KOPT-K1 (cell line): ENCODE data around the gene EIF3D.

ENCODE experiments used
- H3K27ac ChIP-seq: fragments of 200-600 bp; sonication (generic); 2 replicates; pipeline ENCODE4 v1.5.1; 2016; ENCODE audit warnings: antibody characterized with exemption, mild to moderate bottlenecking, low read depth, low read length; ENCODE audit not compliant: poor library complexity, severe bottlenecking
- H3K36me3 ChIP-seq: fragments of 200-600 bp; sonication (generic); 2 replicates; pipeline ENCODE4 v1.5.1; 2017; ENCODE audit warnings: antibody characterized with exemption, mild to moderate bottlenecking, low read length, moderate library complexity; ENCODE audit not compliant: insufficient read depth
- H3K9me3 ChIP-seq: fragments of 200-600 bp; sonication (generic); 2 replicates; pipeline ENCODE4 v1.5.1; 2017; ENCODE audit warnings: antibody characterized with exemption, low read length, mild to moderate bottlenecking; ENCODE audit not compliant: insufficient read depth, poor library complexity, severe bottlenecking

The EIF3D gene

DNA sequence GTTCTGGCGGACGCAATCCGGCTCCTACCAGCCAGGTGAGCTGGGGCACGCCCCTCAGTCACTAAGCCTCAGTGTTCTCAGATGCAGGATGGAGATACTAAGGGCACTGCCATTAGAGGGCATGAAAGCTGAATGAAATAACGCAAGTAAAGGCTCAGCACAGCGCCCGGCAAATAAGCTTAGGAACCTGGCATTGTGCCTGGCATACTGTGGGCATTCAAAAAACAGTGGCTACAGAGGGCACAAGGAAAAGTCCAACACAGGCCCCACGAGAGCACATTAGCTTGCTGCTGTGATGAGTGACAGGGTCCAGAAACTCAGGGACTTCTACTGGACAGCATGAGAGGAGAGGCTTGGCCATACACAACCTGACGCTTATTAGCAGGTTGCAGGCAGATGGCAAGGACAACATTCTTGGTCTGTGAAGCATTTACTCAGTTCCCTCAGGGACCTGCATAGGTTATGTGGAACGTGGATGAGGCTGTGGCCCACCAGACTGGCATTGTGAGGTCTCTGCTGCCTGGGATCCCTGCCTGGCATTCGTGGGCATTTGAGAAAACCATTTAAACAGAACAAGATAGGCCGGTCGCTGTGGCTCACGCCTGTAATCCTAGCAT, 59.8 kb downstream of the EIF3D start:
- Histone ChIP-seq H3K36me3 (peaks cover 68% of the 10 kb centered on the region), H3K27ac (no peak overlapping the region)

DNA sequence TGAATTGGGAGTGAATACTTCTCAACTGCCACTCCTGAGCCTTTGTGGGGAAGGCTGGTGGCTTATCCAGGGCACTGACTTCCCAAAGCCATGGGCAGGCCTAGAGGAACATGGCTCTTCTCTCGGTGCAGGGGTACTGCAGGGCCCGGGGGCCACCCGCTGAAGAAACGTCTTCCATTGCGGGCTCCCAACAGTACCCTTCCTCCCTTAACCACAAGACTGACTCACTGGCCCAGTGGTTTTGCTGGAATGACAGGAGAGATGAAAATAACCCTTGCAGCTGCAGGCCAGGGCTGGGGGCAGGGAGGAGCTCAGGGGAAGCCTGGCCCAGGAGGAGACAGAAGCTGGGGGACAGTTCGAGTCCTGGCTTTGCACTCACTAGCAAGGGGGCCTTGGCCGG, 61.0 kb downstream of the EIF3D start:
- H3K9me3 ChIP-seq, result no peaks in the 10 kb centered on the region
- H3K36me3 ChIP-seq, result peaks cover 56% of the 10 kb centered on the region
- peak overlapping the region; percentile 19 for H3K27ac ChIP-seq

More for the DNA sequence above, 59.8 kb downstream of the EIF3D start:
- no peaks in the 10 kb centered on the region for H3K9me3 ChIP-seq

DNA sequence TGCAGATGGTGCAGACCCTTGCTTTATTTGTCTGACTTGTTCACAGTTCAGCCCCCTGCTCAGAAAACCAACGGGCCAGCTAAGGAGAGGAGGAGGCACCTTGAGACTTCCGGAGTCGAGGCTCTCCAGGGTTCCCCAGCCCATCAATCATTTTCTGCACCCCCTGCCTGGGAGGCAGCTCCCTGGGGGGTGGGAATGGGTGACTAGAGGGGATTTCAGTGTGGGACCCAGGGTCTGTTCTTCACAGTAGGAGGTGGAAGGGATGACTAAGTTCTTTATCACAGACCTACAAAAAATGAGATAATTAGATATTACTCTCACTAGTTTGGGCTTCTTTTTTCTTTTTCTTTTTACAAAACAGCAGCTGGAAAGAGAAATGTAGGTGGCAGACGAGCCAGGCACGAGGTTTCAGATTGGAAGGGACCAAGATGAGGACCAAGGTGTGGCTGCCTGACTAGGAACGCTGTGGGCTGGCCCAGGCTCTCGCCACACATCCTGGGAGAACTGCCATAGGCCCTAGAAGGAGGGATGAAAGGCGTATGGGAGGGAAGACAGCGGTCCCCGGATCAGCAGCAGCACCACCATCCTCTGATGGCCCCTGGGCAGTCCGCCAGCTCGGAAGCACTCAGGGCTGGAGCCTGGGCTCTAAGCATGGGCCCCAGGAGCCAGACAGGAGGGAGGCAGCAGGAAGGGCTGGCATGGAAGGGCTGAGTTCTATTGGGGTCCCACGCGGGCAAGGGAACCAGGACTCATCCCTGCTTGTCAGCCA, 61.7 kb downstream of the EIF3D start:
- peaks cover 49% of the 10 kb centered on the region for H3K36me3 ChIP-seq
- H3K9me3 ChIP-seq, result no peaks in the 10 kb centered on the region
- no peak overlapping the region for H3K27ac ChIP-seq

DNA sequence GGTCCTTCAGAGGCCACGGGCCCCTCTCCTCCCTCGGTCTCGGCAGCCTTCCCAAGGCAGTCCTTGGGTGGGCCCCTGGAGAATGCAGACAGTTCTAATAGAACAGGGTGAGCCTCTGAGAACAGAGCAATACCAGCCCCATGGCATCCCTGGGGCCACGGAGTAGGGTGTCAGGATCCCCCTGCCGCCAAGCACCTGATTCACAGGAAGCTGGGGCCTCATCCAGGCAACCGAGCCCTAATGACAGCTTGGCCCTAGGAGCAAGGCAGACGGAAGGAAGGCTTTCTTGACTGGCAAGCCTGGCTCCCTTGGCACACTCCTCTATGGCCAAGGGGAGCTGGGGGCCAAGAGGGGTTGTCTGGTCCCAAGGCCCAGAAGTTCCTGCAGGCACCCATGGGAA, 62.7 kb downstream of the EIF3D start:
- Histone ChIP-seq H3K9me3 (no peaks in the 10 kb centered on the region), H3K27ac (no peak overlapping the region), H3K36me3 (peaks cover 40% of the 10 kb centered on the region)

DNA sequence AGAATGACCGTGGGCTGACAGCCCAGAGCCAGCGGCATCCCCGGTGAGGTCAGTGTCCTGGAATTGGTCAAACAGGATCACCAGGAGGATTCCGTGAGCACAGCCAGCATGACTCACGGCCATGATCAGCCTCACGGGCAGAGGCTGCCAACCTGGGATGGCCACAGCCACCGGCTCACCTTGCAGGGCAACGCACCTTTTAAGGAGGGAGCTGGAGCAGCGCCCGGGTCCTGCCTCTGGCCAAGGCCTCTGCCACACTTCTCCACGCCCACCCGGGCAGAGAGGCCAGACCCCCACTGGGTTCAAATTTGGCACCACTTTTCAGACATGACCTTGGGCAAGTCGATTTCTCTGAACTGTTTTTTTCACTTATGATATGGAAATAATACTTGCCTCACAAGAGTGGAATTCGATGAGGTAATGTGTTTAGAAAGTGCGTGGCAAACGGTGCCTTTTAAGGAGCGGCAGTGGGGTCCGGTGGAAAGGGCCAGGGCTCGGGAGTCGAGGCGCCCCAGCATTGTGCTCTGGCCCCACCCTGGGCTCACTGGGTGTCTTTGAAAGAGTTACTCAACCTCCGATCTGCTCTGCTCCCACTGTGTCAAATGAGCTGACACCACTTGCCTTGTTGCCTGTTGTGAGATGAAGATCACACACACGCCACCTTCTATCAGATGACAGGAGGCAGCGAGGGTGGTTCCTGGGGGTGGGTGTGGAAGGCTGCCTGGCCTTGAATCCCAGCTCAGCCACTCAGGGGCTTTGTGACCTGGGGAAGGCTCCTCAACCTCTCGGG, 63.5 kb downstream of the EIF3D start:
- H3K27ac ChIP-seq, result no peak overlapping the region
- H3K36me3 ChIP-seq, result peaks cover 33% of the 10 kb centered on the region
- no peaks in the 10 kb centered on the region for H3K9me3 ChIP-seq

DNA sequence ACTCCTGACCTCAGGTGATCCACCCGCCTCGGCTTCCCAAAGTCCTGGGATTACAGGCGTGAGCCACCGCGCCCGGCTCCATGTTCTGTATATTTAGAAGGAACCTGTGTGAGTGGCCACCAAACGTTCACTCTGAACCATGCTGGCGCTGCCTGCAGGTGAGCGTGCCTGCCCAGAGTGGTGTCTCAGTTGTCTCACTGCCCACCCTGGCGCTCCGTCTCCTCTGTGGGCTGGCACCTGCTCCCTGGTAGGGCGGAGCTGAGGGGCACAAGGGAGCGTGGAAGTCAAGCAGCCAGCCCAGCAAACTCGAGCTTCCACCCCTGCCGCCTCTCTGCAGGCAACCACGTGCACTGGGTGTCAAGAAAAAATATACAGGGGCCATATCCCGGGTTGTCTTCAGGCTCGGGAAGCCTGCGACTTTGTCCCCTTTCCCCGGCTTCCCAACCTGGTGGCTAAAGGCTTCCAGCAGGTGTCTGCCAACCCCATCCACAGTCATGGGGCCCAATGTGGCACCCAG, 64.2 kb downstream of the EIF3D start:
- H3K27ac ChIP-seq, result no peak overlapping the region
- peaks cover 33% of the 10 kb centered on the region; the same call in 1 of the 2 replicates for H3K36me3 ChIP-seq

DNA sequence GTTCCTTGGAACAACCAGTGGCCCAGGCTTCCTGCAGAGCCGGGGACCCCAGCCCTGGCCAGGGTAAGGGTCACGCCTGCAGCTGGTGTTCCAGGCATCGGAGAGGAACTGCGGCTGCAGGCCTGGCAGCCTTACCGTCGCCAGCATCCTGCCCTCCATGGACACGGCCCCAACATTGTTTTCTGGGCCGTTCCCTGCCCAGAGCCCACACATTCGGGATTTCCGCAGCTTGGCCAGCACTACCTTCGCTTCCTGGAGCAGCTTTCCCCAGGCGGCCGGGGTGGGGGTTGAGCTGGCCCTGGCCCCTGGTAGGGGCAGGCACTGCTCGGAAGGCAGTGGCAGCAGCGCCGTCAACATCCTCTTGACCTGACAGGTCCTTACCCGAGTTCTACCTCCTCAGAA, 65.2 kb downstream of the EIF3D start:
- no peak overlapping the region for H3K27ac ChIP-seq
- peaks cover 27% of the 10 kb centered on the region; the same call in 1 of the 2 replicates for H3K36me3 ChIP-seq
- no peaks in the 10 kb centered on the region for H3K9me3 ChIP-seq

More for the DNA sequence above, 64.2 kb downstream of the EIF3D start:
- H3K9me3 ChIP-seq, result no peaks in the 10 kb centered on the region

DNA sequence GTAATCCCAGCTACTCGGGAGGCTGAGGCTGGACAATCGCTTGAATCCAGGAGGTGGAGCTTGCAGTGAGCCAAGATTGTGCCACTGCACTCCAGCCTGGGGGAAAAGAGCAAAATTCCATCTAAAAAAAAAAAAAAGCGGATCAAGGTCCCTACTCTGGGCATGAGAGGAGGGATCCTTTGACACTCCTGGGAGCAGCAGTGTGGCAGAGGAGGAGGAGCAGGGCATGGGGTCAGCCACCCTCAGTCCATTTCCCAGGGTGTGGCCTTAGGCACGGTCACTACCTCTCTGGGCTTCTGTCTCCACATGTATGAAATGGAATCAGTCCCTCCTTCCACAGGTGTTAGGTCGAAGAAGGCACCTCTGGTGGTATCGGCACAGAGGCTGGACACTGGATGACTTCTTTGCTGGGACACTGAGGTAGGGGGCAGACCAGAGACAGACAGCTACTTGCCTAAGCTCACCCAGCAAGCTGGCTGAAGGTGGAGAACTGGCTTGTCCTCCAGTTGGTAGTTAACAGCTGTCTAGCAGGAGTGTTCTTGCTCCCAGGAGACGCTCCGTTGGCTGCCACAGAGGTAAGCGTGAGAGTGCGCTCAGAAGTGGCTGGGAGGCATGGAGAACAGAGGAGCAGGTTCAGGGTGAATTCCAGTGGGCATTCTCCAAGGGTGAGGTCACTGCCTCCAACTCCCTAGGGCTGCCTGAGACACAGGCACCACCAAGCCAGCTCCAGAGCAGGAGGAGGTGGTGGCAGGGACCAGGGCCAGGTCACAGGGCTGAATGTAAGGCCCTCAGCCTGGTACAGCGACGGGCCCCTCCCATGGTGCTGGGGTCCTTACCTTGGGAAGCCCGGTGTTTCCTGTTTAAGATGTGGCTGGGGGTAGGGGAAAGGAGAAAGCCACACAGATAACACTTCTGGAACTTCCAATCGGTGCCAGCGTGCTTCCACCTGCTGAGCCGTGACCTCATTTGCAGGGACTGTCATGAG, 67.0 kb downstream of the EIF3D start:
- Histone ChIP-seq H3K27ac (no peak overlapping the region), H3K9me3 (no peaks in the 10 kb centered on the region), H3K36me3 (peaks cover 13% of the 10 kb centered on the region; the same call in 1 of the 2 replicates)
